ENCODE results near the gene OLA1. TPM values are rescaled to one million over a fixed set of nuclear protein-coding genes. Genes with fewer than 3 reads are reported as not detected.

OLA1 gene
- total and polyA plus RNA-seq, 2 of the 4 experiments (the other 2 are of a cell fraction), result 54.7 to 71.2 TPM

DNA sequence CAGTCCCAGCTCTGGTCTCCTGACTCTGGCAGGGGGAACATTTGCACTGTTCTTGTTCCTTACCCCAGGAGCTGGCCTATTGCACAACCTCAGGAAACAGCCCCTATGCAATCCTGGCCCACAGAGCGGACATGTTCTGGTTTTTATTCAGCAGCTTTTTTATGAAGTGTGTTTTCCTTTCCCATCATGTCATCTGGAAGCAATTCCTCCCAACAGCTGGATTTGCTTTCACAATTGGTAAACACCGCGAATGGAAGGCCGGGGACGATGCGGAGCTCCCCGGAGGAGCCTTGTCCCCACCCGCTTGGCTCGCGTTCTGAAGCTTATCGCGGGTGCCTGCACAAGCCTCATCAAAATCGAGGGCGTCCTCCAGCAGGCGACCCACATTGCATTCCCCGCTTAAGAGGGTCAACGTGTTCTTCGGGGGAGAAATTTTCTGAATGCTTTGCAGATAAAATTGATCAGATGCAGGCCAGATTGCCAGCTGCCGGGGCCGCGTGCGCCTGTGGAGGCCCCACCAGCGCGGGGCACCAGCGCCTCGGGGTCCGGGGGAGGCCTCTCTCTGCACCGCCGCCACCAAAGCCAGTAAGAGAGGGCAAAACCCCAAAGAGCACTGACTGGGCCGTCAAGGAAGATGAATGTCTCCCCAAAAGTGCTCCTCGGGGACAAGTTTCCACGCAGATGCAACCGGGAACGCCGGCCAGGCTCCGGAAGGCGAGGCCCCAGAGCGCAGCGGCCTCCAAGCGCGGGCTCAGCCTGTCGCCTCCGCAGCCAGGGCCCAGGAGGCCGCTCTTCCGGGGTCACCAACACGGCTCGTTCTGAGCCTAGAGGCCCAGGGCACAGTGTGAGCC lies 222.8 kb downstream of the OLA1 start:
- BruUV-seq (replicated peaks), result no TSS peak
- H2BK20ac ChIP-seq (ENCODE audit: low read depth, low read length), result peak overlapping the region; percentile 47
- H2AK9ac ChIP-seq (replicated peaks; ENCODE audit: low read depth, low read length, poor library complexity), result peak overlapping the region; percentile 90
- H2AFZ ChIP-seq (replicated peaks; ENCODE audit: low read length, poor library complexity), result peak overlapping the region; percentile 89
- peak overlapping the region; percentile 89 for H3K27ac ChIP-seq (ENCODE audit: insufficient read depth, low read length)
- peak overlapping the region; percentile 20; the same call in 1 of the 2 replicates for H3K56ac ChIP-seq (ENCODE audit: extremely low read depth, insufficient read depth, low read length)
- no peaks in the 10 kb centered on the region for H3K36me3 ChIP-seq (ENCODE audit: control insufficient read depth, insufficient read depth, low read length)
- peak overlapping the region; percentile 69 to 87; a peak in 3 of 4 replicates for H4K8ac ChIP-seq (ENCODE audit: low read depth in 2 of 2, low read length in 2 of 2)
- in situ Hi-C loops (cut with MboI; ENCODE audit: low sequenced_read_pairs) (no loop called here), intact Hi-C loops (cut with micrococcal nuclease) (no loop called here), dilution Hi-C loops (cut with HindIII; ENCODE audit: low sequenced_read_pairs, unreplicated experiment) (no loop called here)
- TF ChIP-seq POLR2A (IDR thresholded peaks at IDR 0.05; ENCODE audit: low read depth, low read length) (no peak), NFE2L2 (IDR thresholded peaks at IDR 0.05; ENCODE audit: low read depth, low read length) (no peak), FOS (IDR thresholded peaks at IDR 0.05; ENCODE audit: low read depth, low read length) (no peak), MXI1 (IDR thresholded peaks at IDR 0.05; ENCODE audit: borderline replicate concordance, low read depth, low read length) (no peak), MAZ (IDR thresholded peaks at IDR 0.05; ENCODE audit: borderline replicate concordance, low read depth, low read length) (peak; percentile 23; the same call in 1 of the 2 replicates), RAD21 (IDR thresholded peaks at IDR 0.05; ENCODE audit: low read length) (no peak), CEBPB (IDR thresholded peaks at IDR 0.05; ENCODE audit: low read depth, low read length) (peak; percentile 96), CHD1 (IDR thresholded peaks at IDR 0.05; ENCODE audit: low read depth, low read length) (no peak), MAFK (IDR thresholded peaks at IDR 0.05; ENCODE audit: low read depth, low read length) (no peak)
- TF ChIP-seq, protein P1, sequence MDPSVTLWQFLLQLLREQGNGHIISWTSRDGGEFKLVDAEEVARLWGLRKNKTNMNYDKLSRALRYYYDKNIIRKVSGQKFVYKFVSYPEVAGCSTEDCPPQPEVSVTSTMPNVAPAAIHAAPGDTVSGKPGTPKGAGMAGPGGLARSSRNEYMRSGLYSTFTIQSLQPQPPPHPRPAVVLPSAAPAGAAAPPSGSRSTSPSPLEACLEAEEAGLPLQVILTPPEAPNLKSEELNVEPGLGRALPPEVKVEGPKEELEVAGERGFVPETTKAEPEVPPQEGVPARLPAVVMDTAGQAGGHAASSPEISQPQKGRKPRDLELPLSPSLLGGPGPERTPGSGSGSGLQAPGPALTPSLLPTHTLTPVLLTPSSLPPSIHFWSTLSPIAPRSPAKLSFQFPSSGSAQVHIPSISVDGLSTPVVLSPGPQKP (IDR thresholded peaks at IDR 0.05; ENCODE audit: borderline replicate concordance, low read depth, low read length), result no peak
- TF ChIP-seq, protein P2, sequence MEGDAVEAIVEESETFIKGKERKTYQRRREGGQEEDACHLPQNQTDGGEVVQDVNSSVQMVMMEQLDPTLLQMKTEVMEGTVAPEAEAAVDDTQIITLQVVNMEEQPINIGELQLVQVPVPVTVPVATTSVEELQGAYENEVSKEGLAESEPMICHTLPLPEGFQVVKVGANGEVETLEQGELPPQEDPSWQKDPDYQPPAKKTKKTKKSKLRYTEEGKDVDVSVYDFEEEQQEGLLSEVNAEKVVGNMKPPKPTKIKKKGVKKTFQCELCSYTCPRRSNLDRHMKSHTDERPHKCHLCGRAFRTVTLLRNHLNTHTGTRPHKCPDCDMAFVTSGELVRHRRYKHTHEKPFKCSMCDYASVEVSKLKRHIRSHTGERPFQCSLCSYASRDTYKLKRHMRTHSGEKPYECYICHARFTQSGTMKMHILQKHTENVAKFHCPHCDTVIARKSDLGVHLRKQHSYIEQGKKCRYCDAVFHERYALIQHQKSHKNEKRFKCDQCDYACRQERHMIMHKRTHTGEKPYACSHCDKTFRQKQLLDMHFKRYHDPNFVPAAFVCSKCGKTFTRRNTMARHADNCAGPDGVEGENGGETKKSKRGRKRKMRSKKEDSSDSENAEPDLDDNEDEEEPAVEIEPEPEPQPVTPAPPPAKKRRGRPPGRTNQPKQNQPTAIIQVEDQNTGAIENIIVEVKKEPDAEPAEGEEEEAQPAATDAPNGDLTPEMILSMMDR (conservative IDR thresholded peaks at IDR 0.05; ENCODE audit: low read depth, low read length), result no peak
- WGBS, 2 experiments (ENCODE audit: extremely low coverage in 2 of 2, insufficient read length in 1 of 2), result 39% methylated on average over 33 of the region's 47 CpGs; no CpG with 5 or more reads in 1 of the 2 experiments
- H2BK15ac ChIP-seq (ENCODE audit: low read depth, low read length), result peak overlapping the region; percentile 72; the same call in 2 of the 3 replicates
- H3K23ac ChIP-seq (ENCODE audit: low read depth, low read length), result peak overlapping the region; percentile 64
- peak overlapping the region; percentile 79; the same call in 1 of the 2 replicates for H2AK5ac ChIP-seq (ENCODE audit: low read depth, low read length)
- peak overlapping the region; percentile 10; the same call in 1 of the 2 replicates for H3K9ac ChIP-seq (ENCODE audit: low read depth, low read length)
- H3K27me3 ChIP-seq (ENCODE audit: control insufficient read depth, insufficient read depth, low read length), result no peaks in the 10 kb centered on the region
- peak overlapping the region; percentile 62 for H3K18ac ChIP-seq (ENCODE audit: low read depth, low read length)
- H3K9me3 ChIP-seq (ENCODE audit: control insufficient read depth, insufficient read depth, low read length), result no peaks in the 10 kb centered on the region
- no peaks in the 10 kb centered on the region for H3K79me1 ChIP-seq (ENCODE audit: low read depth in 1 of 2, low read length in 2 of 2)
- H3K4ac ChIP-seq (ENCODE audit: low read depth, low read length), result peak overlapping the region; percentile 80
- DNase-seq, result peak; percentile 89
- peak overlapping the region; percentile 8; the same call in 1 of the 2 replicates for H3K4me2 ChIP-seq (ENCODE audit: low read depth, low read length)
- H4K20me1 ChIP-seq (ENCODE audit: insufficient read depth, low read length), result no peaks in the 10 kb centered on the region
- peak overlapping the region; percentile 88 for H4K5ac ChIP-seq (ENCODE audit: low read depth, low read length)
- H2BK5ac ChIP-seq (ENCODE audit: low read depth, low read length, poor library complexity, severe bottlenecking), result peak overlapping the region; percentile 82
- H3K4me1 ChIP-seq (ENCODE audit: control insufficient read depth, insufficient read depth, low read length), result peaks cover 25% of the 10 kb centered on the region
- H3K4me3 ChIP-seq (ENCODE audit: insufficient read depth, low read depth, low read length), result no peak overlapping the region
- H4K91ac ChIP-seq (ENCODE audit: insufficient read depth, low read depth, low read length), result peak overlapping the region; percentile 87
- H3K14ac ChIP-seq (replicated peaks; ENCODE audit: low read depth, low read length), result peak overlapping the region; percentile 76
- ATAC-seq (ENCODE audit: low read depth), result peak; percentile 40
- ChIA-PET POLR2A (ENCODE audit: unreplicated experiment) (interaction anchor here (1.5 kb wide), 1 partner anchor 60 kb away, joined by 8 read pairs; no protein-coding TSS in a partner anchor), CTCF (interaction anchor here (0.5 to 0.6 kb wide), 2 partner anchors 11 to 917 kb away, joined by 3 to 5 read pairs; no protein-coding TSS in a partner anchor)
- H2BK120ac ChIP-seq (ENCODE audit: low read depth, low read length), result peak overlapping the region; percentile 88
- peaks cover 6% of the 10 kb centered on the region for H3K9me1 ChIP-seq (ENCODE audit: insufficient read depth, low read length)

Data from IMR-90 (cell line).